ENCODE data around the gene RB1.
A peak's percentile ranks its signal among the peaks of the same experiment; 100 is the strongest.

The RB1 gene

DNA sequence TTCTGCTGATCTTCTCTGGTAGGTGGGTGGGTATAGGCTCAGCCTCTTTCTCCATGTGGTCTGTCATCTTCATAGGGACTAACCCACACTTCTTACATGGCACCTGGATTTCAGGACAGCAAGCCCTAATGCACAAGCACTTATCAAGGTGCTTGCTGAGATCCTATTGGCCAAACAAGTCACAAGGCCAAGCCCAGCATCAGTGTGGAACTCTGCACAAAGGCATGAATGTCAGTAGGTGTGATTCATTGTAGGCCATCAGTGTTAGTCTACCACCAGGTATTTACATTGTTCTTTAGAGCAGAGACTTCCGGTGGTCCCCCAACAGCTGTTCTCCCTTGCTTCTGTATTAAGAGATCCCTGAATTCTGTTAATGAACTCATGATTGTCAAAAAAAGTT is 8.3 kb upstream of the RB1 start:
- Histone ChIP-seq H3K4me3 (no peak overlapping the region), H3K27ac (no peak overlapping the region), H3K4me1 (no peaks in the 10 kb centered on the region), H3K9me3 (no peaks in the 10 kb centered on the region), H3K4me2 (no peak overlapping the region), H3K36me3 (no peaks in the 10 kb centered on the region), H3K27me3 (no peaks in the 10 kb centered on the region), H3K9ac (no peak overlapping the region), H4K20me1 (no peaks in the 10 kb centered on the region)
- TF ChIP-seq Cebpa-rat (IDR thresholded peaks at IDR 0.05) = no peak

DNA sequence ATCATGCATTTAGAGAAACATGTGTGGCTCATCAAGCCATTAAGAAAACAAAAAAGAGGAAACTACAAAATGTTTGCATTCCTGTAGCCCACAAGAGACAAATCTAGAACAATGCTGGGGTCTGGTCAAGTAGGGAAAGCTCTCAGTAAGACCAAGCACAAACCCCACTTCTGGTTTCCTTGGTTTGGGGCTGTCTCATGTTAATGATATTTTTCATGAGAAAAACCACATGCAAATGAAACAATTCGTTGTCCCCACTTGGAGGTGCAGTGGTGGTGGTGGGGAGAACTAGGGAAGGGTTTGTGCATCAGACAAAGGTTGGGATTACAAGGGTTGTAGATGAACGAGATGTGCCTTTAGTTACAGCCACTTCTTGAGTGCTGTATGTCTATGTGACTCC is 7.0 kb upstream of the RB1 start:
- Histone ChIP-seq H3K4me3 (no peak overlapping the region), H3K4me1 (no peaks in the 10 kb centered on the region), H3K27me3 (no peaks in the 10 kb centered on the region), H3K4me2 (no peak overlapping the region), H3K27ac (no peak overlapping the region), H3K9ac (no peak overlapping the region), H4K20me1 (no peaks in the 10 kb centered on the region), H3K36me3 (no peaks in the 10 kb centered on the region), H3K9me3 (no peaks in the 10 kb centered on the region)
- TF ChIP-seq Cebpa-rat (IDR thresholded peaks at IDR 0.05) = no peak

DNA sequence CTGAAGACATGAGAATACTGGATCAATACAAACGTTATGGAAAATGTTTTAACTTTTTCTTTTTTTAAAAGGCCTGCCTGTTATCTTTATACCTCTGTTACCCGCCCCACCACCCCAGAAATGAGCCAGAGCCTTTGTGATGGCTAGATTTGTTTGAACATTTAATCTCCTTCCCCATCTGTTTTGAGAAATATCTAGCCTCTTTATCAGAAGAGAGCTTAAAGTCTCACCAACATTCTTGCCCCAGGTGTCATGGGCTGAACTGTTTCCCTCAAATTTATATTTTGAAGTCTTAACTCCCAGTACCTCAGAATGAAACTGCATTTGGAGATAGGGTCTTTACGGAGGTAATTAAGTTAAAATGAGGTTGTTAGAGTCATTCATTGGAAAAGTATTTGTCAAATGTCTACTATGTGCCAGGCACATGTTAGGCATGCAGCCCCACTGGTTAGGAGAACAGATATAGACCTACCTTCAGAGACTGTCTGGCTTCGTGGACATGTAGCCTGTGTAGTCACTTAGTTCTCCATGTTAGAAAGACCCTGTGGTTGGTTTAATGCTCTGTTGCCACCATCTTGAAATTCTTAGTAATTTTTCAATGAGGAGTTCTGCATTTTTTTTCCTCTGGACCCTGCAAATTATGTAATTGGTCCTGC is 6.3 kb upstream of the RB1 start:
- no peak for TF ChIP-seq Cebpa-rat (IDR thresholded peaks at IDR 0.05)
- H4K20me1 ChIP-seq = no peaks in the 10 kb centered on the region
- peaks cover 4% of the 10 kb centered on the region for H3K4me1 ChIP-seq
- no peak overlapping the region for H3K4me2 ChIP-seq
- H3K36me3 ChIP-seq = no peaks in the 10 kb centered on the region
- no peaks in the 10 kb centered on the region for H3K9me3 ChIP-seq
- H3K9ac ChIP-seq = no peak overlapping the region
- no peak overlapping the region for H3K27ac ChIP-seq
- no peaks in the 10 kb centered on the region for H3K27me3 ChIP-seq
- no peak overlapping the region for H3K4me3 ChIP-seq

DNA sequence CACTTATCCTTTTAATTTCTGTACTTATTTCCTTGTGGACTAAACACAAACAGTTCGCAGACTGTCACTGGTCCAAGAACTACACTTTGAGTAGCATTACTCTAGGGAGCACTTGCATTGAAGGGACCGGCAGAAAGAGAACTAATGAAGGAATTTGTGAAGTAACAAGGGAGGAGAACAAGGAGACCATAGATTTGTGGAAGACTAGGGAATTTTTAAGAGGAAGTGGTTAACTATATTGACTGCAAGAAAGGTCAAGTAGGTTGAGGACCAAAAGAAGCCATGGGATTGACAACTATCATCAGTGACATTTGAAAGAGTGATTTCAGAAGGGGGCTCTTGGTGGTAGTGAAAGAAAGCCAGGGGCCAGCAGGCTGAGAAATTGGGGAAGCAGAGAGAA is 4.0 kb upstream of the RB1 start:
- Histone ChIP-seq H3K36me3 (no peaks in the 10 kb centered on the region), H3K9ac (no peak overlapping the region), H4K20me1 (no peaks in the 10 kb centered on the region), H3K27me3 (no peaks in the 10 kb centered on the region), H3K27ac (no peak overlapping the region), H3K4me2 (no peak overlapping the region), H3K4me1 (peaks cover 12% of the 10 kb centered on the region), H3K9me3 (no peaks in the 10 kb centered on the region), H3K4me3 (no peak overlapping the region)
- no peak for TF ChIP-seq Cebpa-rat (IDR thresholded peaks at IDR 0.05)

DNA sequence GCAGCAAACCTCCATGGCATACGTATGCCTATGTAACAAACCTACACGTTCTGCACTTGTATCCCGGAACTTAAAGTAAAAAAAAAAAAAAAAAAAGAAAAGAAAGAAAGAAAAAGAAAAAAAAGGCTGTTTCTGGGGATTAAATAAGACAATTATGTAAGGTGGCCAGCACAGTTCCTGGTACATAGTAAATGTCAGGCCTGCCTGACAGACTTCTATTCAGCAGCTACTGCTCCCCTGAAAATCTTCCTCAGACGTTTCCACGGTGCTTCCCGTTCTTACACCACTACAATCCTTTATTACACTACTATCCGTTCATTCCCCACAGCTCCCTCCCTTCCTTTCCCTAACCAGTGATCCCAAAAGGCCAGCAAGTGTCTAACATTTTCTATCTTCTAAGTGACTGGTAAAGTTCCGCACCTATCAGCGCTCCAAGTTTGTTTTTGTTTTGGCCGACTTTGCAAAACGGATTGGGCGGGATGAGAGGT is 636 bp upstream of the RB1 start:
- Histone ChIP-seq H3K9ac (peak overlapping the region; percentile 100), H4K20me1 (no peaks in the 10 kb centered on the region), H3K36me3 (peaks cover 19% of the 10 kb centered on the region), H3K4me3 (peak overlapping the region; percentile 96), H3K27ac (peak overlapping the region; percentile 100), H3K9me3 (peaks cover 17% of the 10 kb centered on the region), H3K4me1 (peaks cover 27% of the 10 kb centered on the region), H3K4me2 (peak overlapping the region; percentile 83), H3K27me3 (no peaks in the 10 kb centered on the region)
- TF ChIP-seq Cebpa-rat (IDR thresholded peaks at IDR 0.05) = no peak

DNA sequence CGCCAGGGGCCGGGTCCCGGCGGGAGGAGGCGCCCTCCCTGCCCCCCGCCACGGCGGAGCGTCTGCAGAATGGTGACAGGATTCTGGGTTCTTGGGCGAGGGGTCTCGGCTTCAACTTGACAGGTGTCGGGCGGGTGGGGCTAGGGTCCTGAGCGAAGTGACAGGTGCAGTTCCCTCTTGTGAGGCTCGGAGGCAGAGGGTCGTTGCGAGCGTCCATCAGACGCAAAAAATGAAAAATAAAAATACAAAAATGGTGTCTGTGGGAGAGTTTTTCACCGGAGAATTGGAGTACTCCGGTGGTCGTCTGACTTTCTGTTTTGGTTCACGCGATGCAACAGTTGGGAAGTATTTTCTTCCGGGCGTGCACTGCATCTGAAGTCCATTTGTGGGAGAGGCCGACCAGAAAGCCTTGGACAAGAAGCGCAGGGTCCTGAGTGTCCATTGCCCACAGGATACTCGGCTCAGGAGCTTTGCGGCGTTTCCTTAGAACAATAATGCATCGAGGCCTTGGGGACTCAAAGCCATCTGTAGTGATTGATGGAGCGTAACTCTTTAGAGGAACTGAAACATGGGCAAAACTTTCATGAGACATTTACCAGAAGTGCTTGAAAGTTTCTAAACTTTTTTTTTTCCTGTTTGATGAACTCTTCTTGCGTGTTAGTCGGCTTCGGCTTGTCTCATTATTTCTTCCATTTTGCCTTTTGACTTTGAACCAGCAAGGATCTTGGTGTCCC is 759 bp downstream of the RB1 start:
- H3K4me1 ChIP-seq = peaks cover 27% of the 10 kb centered on the region
- no peak for TF ChIP-seq Cebpa-rat (IDR thresholded peaks at IDR 0.05)
- H3K4me3 ChIP-seq = peak overlapping the region; percentile 96
- H3K27me3 ChIP-seq = no peaks in the 10 kb centered on the region
- H3K36me3 ChIP-seq = peaks cover 29% of the 10 kb centered on the region
- peak overlapping the region; percentile 100 for H3K27ac ChIP-seq
- H3K9me3 ChIP-seq = peaks cover 23% of the 10 kb centered on the region
- H3K9ac ChIP-seq = peak overlapping the region; percentile 100
- peak overlapping the region; percentile 83 for H3K4me2 ChIP-seq
- H4K20me1 ChIP-seq = no peaks in the 10 kb centered on the region

DNA sequence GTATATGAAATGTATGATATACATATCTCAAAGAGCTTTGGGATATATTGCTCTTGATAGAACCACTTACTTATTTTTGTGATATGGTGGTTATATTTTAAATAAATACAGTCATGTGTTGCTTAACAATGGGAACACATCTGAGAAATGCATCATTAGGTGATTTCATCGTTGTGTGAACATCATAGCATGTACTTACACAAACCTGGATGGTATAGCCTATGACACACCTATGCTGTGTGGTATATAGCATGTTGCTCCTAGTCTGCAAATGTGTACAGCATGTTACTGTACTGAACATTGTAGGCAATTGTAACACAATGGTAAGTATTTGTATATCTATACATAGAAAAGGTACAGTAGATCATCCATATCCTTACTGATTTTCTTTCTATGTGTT is 7.7 kb downstream of the RB1 start:
- no peak for TF ChIP-seq Cebpa-rat (IDR thresholded peaks at IDR 0.05)
- Histone ChIP-seq H3K4me2 (no peak overlapping the region), H3K9me3 (peaks cover 70% of the 10 kb centered on the region), H4K20me1 (peaks cover 16% of the 10 kb centered on the region; the same call in 1 of the 2 replicates), H3K27ac (no peak overlapping the region), H3K27me3 (no peaks in the 10 kb centered on the region), H3K4me1 (peaks cover 14% of the 10 kb centered on the region), H3K4me3 (no peak overlapping the region), H3K9ac (no peak overlapping the region), H3K36me3 (peaks cover 87% of the 10 kb centered on the region)

DNA sequence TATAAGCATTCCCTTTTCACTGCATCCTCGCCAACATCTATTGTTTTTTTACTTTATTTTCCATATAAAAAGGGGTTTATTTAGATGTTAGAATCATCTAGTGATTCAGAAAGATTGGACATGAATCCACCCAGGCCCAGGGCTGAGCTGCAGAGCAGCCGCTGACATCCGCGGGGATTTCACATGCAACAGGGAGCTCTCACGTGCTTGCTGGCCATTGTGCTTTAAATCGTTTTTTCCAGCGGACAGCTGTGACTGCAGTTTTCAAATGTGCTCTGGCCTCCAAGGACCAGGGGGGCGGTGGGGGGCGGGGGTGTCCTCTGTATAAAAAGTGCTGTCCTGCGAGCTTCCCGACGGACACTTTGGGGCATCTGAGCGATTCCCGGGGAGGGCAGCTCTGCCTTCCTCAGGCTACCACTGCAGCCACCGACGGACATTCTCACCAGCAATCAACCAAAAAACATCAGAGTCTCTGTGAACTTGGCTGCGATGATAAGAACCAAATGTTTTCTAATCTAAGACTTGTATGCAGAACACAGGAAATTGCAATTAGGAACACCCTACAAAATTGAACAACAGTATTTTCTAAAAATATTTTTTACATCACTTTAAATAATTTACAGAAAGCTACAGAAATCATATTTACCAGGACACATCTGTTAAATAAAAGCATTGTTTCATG is 12.6 kb downstream of the RB1 start:
- H4K20me1 ChIP-seq = peaks cover 18% of the 10 kb centered on the region; the same call in 1 of the 2 replicates
- no peak overlapping the region for H3K4me2 ChIP-seq
- H3K9me3 ChIP-seq = peaks cover 100% of the 10 kb centered on the region
- 0 out of 2 replicates have a peak overlapping the region, but pooled peaks have one; percentile 21 for H3K4me3 ChIP-seq
- H3K9ac ChIP-seq = no peak overlapping the region
- H3K4me1 ChIP-seq = peaks cover 28% of the 10 kb centered on the region
- no peaks in the 10 kb centered on the region for H3K27me3 ChIP-seq
- no peak for TF ChIP-seq Cebpa-rat (IDR thresholded peaks at IDR 0.05)
- H3K27ac ChIP-seq = no peak overlapping the region
- peaks cover 99% of the 10 kb centered on the region for H3K36me3 ChIP-seq

DNA sequence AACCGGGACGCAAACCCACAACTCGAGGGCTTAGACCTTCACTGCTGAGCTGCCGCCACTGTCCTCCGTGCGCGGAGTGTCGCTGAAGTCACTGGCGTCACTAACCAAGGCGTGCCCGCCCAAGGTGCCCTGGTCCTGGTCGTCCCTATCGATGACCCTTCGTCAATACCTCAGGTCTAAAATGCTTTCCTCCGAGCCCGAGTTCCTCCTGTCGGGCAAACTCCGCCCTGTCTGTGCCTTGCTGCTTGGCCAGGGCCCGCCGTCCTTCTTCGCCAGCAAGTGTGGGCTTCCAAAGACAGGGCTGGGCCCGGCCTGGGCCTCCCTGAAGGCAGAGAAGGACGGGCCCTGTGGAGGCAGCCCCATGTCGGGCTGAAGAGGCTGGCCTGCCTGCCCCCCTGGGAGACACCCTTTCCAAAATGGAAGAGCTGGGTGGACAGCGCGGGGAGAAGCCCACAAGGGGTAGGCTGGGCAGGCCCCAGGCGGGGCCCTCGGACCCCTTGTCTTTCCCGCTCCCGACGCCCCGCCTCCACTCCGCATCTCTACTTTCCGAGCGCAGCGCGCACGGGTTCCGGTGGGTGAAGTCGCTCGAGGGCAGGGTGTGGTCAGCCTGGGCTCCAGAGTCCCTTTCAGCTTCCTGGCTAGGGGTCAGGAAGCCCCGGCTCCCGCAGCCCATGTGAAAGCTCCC is 13.4 kb downstream of the RB1 start:
- peak overlapping the region; percentile 55 for H3K27ac ChIP-seq
- peak overlapping the region; percentile 48 for H3K4me3 ChIP-seq
- peaks cover 28% of the 10 kb centered on the region for H3K4me1 ChIP-seq
- H3K27me3 ChIP-seq = no peaks in the 10 kb centered on the region
- peaks cover 18% of the 10 kb centered on the region; the same call in 1 of the 2 replicates for H4K20me1 ChIP-seq
- H3K36me3 ChIP-seq = peaks cover 99% of the 10 kb centered on the region
- H3K4me2 ChIP-seq = peak overlapping the region; percentile 64
- peak overlapping the region; percentile 50; the same call in 1 of the 2 replicates for H3K9ac ChIP-seq
- no peak for TF ChIP-seq Cebpa-rat (IDR thresholded peaks at IDR 0.05)
- H3K9me3 ChIP-seq = peaks cover 100% of the 10 kb centered on the region

Measured in BLaER1 (cell line).